Neuronal stem cell (in vitro differentiated cells): ENCODE data around the gene CREB3L2.

ENCODE experiments used
- DNase-seq: peaks from one replicate; pipeline ENCODE4 v3.0.0-alpha.2; 2013; ENCODE audit warnings: low spot score
- H2AFZ ChIP-seq: one replicate; pipeline ENCODE4 v1.6.1; 2013; ENCODE audit warnings: mild to moderate bottlenecking, low read length, inconsistent platforms
- H2AK5ac ChIP-seq: 2 replicates; pipeline ENCODE4 v1.6.1; 2013; ENCODE audit warnings: low read depth, mild to moderate bottlenecking, inconsistent platforms, low read length, moderate library complexity, mixed read lengths
- H2BK120ac ChIP-seq: 2 replicates; pipeline ENCODE4 v1.6.1; 2013; ENCODE audit warnings: low read depth, mild to moderate bottlenecking, inconsistent platforms, low read length, moderate library complexity, mixed read lengths
- H2BK12ac ChIP-seq: one replicate; pipeline ENCODE4 v1.6.1; 2013; ENCODE audit warnings: low read length, inconsistent platforms
- H2BK15ac ChIP-seq: 2 replicates; pipeline ENCODE4 v1.6.1; 2013; ENCODE audit warnings: mild to moderate bottlenecking, low read length, inconsistent platforms, mixed read lengths
- H2BK5ac ChIP-seq: one replicate; pipeline ENCODE4 v1.6.1; 2013; ENCODE audit warnings: inconsistent platforms, mild to moderate bottlenecking, low read length, moderate library complexity
- H3K14ac ChIP-seq: one replicate; pipeline ENCODE4 v1.6.1; 2013; ENCODE audit warnings: low read length, inconsistent platforms
- H3K18ac ChIP-seq: 2 replicates; pipeline ENCODE4 v1.6.1; 2013; ENCODE audit warnings: low read length, inconsistent platforms
- H3K23ac ChIP-seq: 2 replicates; pipeline ENCODE4 v1.6.1; 2013; ENCODE audit warnings: low read depth, mild to moderate bottlenecking, mixed read lengths, low read length, inconsistent platforms; ENCODE audit not compliant: poor library complexity
- H3K27ac ChIP-seq: replicated peaks from 3 replicates; pipeline ENCODE4 v1.5.1; 2013; ENCODE audit warnings: low read length, inconsistent platforms
- H3K27me3 ChIP-seq, 3 experiments: 2 replicates each; pipeline ENCODE4 v1.6.1; 2013; ENCODE audit warnings: low read length in 3 of 3, mild to moderate bottlenecking in 2 of 3, inconsistent platforms in 1 of 3, low read depth in 1 of 3, mixed read lengths in 1 of 3, moderate library complexity in 1 of 3; ENCODE audit not compliant: control insufficient read depth in 3 of 3, insufficient read depth in 3 of 3
- H3K36me3 ChIP-seq, 2 donors: replicated peaks in 1 of 2; 2 replicates each; pipeline ENCODE4 v1.6.1; 2013; ENCODE audit warnings: low read length in 2 of 2; ENCODE audit not compliant: control insufficient read depth in 2 of 2, insufficient read depth in 2 of 2
- H3K4ac ChIP-seq: 2 replicates; pipeline ENCODE4 v1.6.1; 2013; ENCODE audit warnings: inconsistent platforms, mild to moderate bottlenecking, low read length, moderate library complexity
- H3K4me1 ChIP-seq, 2 donors: 1 replicate in 1 of 2; 2 replicates in 1 of 2; pipeline ENCODE4 v1.6.1; 2013; ENCODE audit warnings: low read length in 2 of 2, low read depth in 1 of 2; ENCODE audit not compliant: control insufficient read depth in 2 of 2, insufficient read depth in 1 of 2
- H3K4me2 ChIP-seq: one replicate; pipeline ENCODE4 v1.6.1; 2013; ENCODE audit warnings: mild to moderate bottlenecking, low read length, inconsistent platforms; ENCODE audit not compliant: insufficient read depth, poor library complexity, severe bottlenecking
- H3K4me3 ChIP-seq, 2 donors: 2 replicates each; pipeline ENCODE4 v1.5.1; 2013; ENCODE audit warnings: low read length in 2 of 2, mild to moderate bottlenecking in 2 of 2, inconsistent platforms in 1 of 2, moderate library complexity in 1 of 2
- H3K79me1 ChIP-seq: one replicate; pipeline ENCODE4 v1.6.1; 2013; ENCODE audit warnings: low read depth, mild to moderate bottlenecking, inconsistent platforms, low read length, moderate library complexity
- H3K9ac ChIP-seq: one replicate; pipeline ENCODE4 v1.6.1; 2013; ENCODE audit warnings: mild to moderate bottlenecking, low read depth, low read length, inconsistent platforms; ENCODE audit not compliant: poor library complexity
- H3K9me3 ChIP-seq, 2 donors: replicated peaks in 1 of 2; 2 replicates each; pipeline versions ENCODE3 to v1.6.1; 2013; ENCODE audit warnings: low read length in 2 of 2, mild to moderate bottlenecking in 2 of 2, inconsistent platforms in 1 of 2, low read depth in 1 of 2, mixed read lengths in 1 of 2, moderate library complexity in 1 of 2; ENCODE audit not compliant: control insufficient read depth in 2 of 2, insufficient read depth in 1 of 2
- H4K8ac ChIP-seq: one replicate; pipeline ENCODE4 v1.6.1; 2013; ENCODE audit warnings: low read depth, mild to moderate bottlenecking, inconsistent platforms, low read length, moderate library complexity
- H4K91ac ChIP-seq: one replicate; pipeline ENCODE4 v1.6.1; 2013; ENCODE audit warnings: low read length, low read depth, mild to moderate bottlenecking, inconsistent platforms; ENCODE audit not compliant: poor library complexity
- WGBS, 2 donors: extraction: QIAGEN DNeasy Blood & Tissue Kit; methylation state at CpG; one replicate each; pipeline ENCODE4 v1.1.7; 2013; ENCODE audit warnings: missing lambda C conversion rate in 2 of 2, mixed read lengths in 1 of 2; ENCODE audit not compliant: insufficient read length in 2 of 2, insufficient replicate concordance in 1 of 2; ENCODE audit errors: extremely low coverage in 2 of 2; 5-methylcytosine and 5-hydroxymethylcytosine counted together

The CREB3L2 gene

DNA sequence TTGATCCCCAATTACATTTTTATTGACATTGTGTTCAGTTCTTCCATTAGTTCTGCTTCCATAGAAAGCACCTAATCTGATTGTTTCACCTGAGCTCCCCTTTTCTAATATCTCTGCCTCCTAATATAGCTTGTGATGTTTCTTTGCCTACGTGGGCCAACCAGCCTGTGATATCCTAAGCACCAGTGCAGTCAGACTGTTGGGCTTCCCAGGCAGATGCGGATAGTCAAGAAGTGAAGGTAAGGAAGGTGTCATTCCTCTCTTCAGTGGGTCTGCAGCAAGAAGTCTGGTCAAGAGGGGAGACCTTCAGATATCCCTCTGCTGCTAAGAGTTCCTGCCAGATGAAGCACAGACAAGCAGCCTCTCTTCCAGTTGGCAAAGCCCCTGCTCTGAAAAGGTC is 138.9 kb downstream of the CREB3L2 start:
- Histone ChIP-seq H3K27ac (no peak overlapping the region), H3K4me1 (no peaks in the 10 kb centered on the region), H3K79me1 (no peaks in the 10 kb centered on the region), H3K18ac (no peak overlapping the region), H3K27me3 (no peaks in the 10 kb centered on the region), H3K36me3 (peaks cover 2 to 19% of the 10 kb centered on the region in 2 donors), H3K9me3 (peaks cover 2 to 21% of the 10 kb centered on the region in 2 donors), H4K91ac (no peak overlapping the region), H3K14ac (no peak overlapping the region), H4K8ac (no peak overlapping the region), H2BK5ac (no peak overlapping the region), H2AK5ac (no peak overlapping the region), H3K9ac (no peak overlapping the region), H3K4ac (no peak overlapping the region), H3K23ac (no peak overlapping the region), H2AFZ (no peak overlapping the region), H2BK15ac (no peak overlapping the region), H2BK120ac (no peak overlapping the region), H2BK12ac (no peak overlapping the region), H3K4me3 (no peak overlapping the region), H3K4me2 (no peak overlapping the region)
- WGBS, 2 donors, result no CpG with 5 or more reads among the region's 2 CpGs
- DNase-seq, result no peak

DNA sequence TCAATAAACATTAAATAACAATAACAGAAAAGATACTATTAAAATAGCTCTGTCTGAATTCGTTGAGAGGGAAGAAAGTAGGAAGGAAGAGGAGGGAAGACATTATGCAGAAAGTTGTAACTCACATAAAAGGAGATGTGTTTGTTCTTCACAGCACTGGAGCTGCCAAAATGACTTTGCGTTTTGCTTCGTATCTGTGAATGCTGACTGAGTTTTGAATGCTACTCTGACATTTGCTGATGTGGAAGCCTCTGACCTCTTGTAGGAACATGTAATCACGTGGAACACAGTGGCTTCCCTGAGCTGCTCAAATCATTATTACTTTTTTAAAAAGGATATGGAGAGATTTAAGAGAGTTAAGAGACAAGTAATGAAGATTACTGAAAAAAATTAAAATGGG is 139.5 kb downstream of the CREB3L2 start:
- Histone ChIP-seq H3K9ac (no peak overlapping the region), H3K23ac (no peak overlapping the region), H3K14ac (no peak overlapping the region), H4K8ac (no peak overlapping the region), H2BK5ac (no peak overlapping the region), H3K4me2 (no peak overlapping the region), H2BK15ac (no peak overlapping the region), H3K27ac (no peak overlapping the region), H3K4me1 (no peaks in the 10 kb centered on the region), H2AFZ (no peak overlapping the region), H2AK5ac (no peak overlapping the region), H3K79me1 (no peaks in the 10 kb centered on the region), H2BK12ac (no peak overlapping the region), H2BK120ac (no peak overlapping the region), H3K9me3 (peaks cover 2 to 21% of the 10 kb centered on the region in 2 donors), H3K18ac (no peak overlapping the region), H3K4ac (no peak overlapping the region), H3K4me3 (no peak overlapping the region), H3K36me3 (peaks cover under 1 to 13% of the 10 kb centered on the region in 2 donors), H3K27me3 (no peaks in the 10 kb centered on the region), H4K91ac (no peak overlapping the region)
- no peak for DNase-seq
- WGBS, 2 donors, result no CpG with 5 or more reads among the region's 4 CpGs

DNA sequence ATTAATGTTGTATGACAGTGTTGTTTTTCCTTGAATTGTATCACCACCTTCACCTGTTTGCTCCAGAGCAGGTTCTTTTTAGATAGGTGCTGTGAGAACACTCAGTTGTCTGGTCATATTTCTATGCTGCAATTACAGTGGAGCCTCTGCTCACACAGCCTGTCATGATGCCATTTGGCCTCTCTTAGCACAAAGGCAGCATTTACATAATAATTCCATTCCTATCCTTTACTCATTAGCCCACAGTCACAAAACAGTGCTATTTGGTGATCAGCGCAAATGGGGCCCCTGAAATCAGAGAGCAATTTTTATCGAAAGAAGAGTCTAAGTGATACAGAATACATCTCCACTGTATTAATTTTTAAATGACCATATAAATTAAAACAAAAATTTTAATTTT is 141.3 kb downstream of the CREB3L2 start:
- Histone ChIP-seq H4K91ac (no peak overlapping the region), H2BK5ac (no peak overlapping the region), H3K79me1 (no peaks in the 10 kb centered on the region), H3K36me3 (peaks cover 0 to 4% of the 10 kb centered on the region in 2 donors), H3K23ac (no peak overlapping the region), H2BK15ac (no peak overlapping the region), H3K27me3 (no peaks in the 10 kb centered on the region), H2AFZ (no peak overlapping the region), H3K4me2 (no peak overlapping the region), H3K14ac (no peak overlapping the region), H3K4me3 (no peak overlapping the region), H4K8ac (no peak overlapping the region), H3K9ac (no peak overlapping the region), H3K18ac (no peak overlapping the region), H3K27ac (no peak overlapping the region), H3K9me3 (peaks cover 0 to 6% of the 10 kb centered on the region in 2 donors), H2BK12ac (no peak overlapping the region), H3K4me1 (no peaks in the 10 kb centered on the region), H2AK5ac (no peak overlapping the region), H3K4ac (no peak overlapping the region), H2BK120ac (no peak overlapping the region)
- WGBS, 2 donors, result no CpG with 5 or more reads among the region's 2 CpGs
- DNase-seq, result no peak

DNA sequence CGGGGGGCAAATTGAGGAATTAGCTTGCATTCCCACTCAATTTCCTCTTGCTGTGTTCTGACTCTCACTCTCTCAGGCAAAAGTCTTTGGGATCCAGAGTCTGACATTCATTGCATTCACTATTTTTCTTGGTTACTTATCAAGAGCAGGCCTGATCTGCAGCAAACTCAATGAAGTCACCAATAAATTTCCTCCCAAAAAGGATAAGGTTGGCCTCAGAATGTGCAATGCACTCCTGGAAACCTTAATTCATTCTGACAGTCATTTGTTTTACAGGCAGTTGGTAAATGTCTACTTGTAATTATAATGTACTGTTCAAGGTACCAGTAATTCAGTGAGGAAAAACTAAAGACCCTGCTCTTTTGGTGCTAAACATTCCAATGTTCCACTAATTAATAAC is 148.8 kb downstream of the CREB3L2 start:
- H3K9me3 ChIP-seq, result no peaks in the 10 kb centered on the region
- H2AFZ ChIP-seq, result no peak overlapping the region
- H3K9ac ChIP-seq, result no peak overlapping the region
- no peak overlapping the region for H3K4ac ChIP-seq
- H4K91ac ChIP-seq, result no peak overlapping the region
- no peak overlapping the region for H3K4me3 ChIP-seq
- no peaks in the 10 kb centered on the region for H3K36me3 ChIP-seq
- H2BK12ac ChIP-seq, result no peak overlapping the region
- no peak overlapping the region for H2BK15ac ChIP-seq
- no peak overlapping the region for H3K27ac ChIP-seq
- no peak overlapping the region for H2BK5ac ChIP-seq
- H4K8ac ChIP-seq, result no peak overlapping the region
- no peak overlapping the region for H2BK120ac ChIP-seq
- peaks cover 0 to 7% (median 0%) of the 10 kb centered on the region in 3 experiments for H3K27me3 ChIP-seq
- no peak overlapping the region for H3K23ac ChIP-seq
- no CpG with 5 or more reads among the region's 1 CpG for WGBS, 2 donors
- no peak overlapping the region for H3K4me2 ChIP-seq
- H3K14ac ChIP-seq, result no peak overlapping the region
- no peak for DNase-seq
- no peak overlapping the region for H3K18ac ChIP-seq
- no peak overlapping the region for H2AK5ac ChIP-seq
- no peaks in the 10 kb centered on the region for H3K79me1 ChIP-seq
- H3K4me1 ChIP-seq, result no peaks in the 10 kb centered on the region
